DMS 273 treated with DMSO at 0.1 percent for 48 hours (cell line): ENCODE data around the gene INSM2.

ENCODE experiments used
- DNase-seq: peaks from one replicate; lab custom pipeline; 2025; lab: John Stamatoyannopoulos, UW

INSM2 gene

GRCh38 chr14:35543006-35543405 lies 9.0 kb downstream of the INSM2 start:
- DNase-seq: no peak

- DNase-seq: no peak
Measured at GRCh38 chr14:35549551-35549950, 15.6 kb downstream of the INSM2 start.

- DNase-seq: no peak
Measured at GRCh38 chr14:35551081-35551480, 17.1 kb downstream of the INSM2 start.

- no peak for DNase-seq
Measured at GRCh38 chr14:35553808-35554207, 19.8 kb downstream of the INSM2 start.

- DNase-seq: no peak
Measured at GRCh38 chr14:35556548-35556947, 22.6 kb downstream of the INSM2 start.

- DNase-seq: no peak
Measured at GRCh38 chr14:35557221-35557747, 23.3 kb downstream of the INSM2 start.

GRCh38 chr14:35558680-35559079 lies 24.7 kb downstream of the INSM2 start:
- DNase-seq: peak; percentile 64

- no peak for DNase-seq
Measured at GRCh38 chr14:35565871-35566464, 32.0 kb downstream of the INSM2 start.

GRCh38 chr14:35571598-35571997 lies 37.6 kb downstream of the INSM2 start:
- DNase-seq: no peak

GRCh38 chr14:35573911-35574310 lies 39.9 kb downstream of the INSM2 start:
- DNase-seq: no peak

- DNase-seq: no peak
Measured at GRCh38 chr14:35576260-35576659, 42.3 kb downstream of the INSM2 start.

- no peak for DNase-seq
Measured at GRCh38 chr14:35576856-35577255, 42.9 kb downstream of the INSM2 start.

- DNase-seq: no peak
Measured at GRCh38 chr14:35578135-35578534, 44.2 kb downstream of the INSM2 start.

GRCh38 chr14:35578639-35579038 lies 44.7 kb downstream of the INSM2 start:
- DNase-seq: no peak
